Prostate gland (tissue), 2 donors: ENCODE measurements around the gene GLCE.

Source experiments
- CTCF ChIP-seq, 4 experiments: fragments of 200-600 bp in 2 of 4; fragments of 450-650 bp in 2 of 4; sonication (generic) in 2 of 4; IDR thresholded peaks; 1 replicate in 3 of 4; 2 replicates in 1 of 4; pipeline ENCODE4 v1.5.1; 2016 to 2019; ENCODE audit warnings: antibody characterized with exemption in 4 of 4, mild to moderate bottlenecking in 2 of 4, moderate library complexity in 2 of 4
- POLR2A ChIP-seq: fragments of 450-650 bp; IDR thresholded peaks from one replicate; pipeline ENCODE4 v1.6.1; 2016; ENCODE audit warnings: antibody characterized with exemption, mild to moderate bottlenecking
- POLR2AphosphoS5 ChIP-seq: sonication (generic); formaldehyde crosslinking; IDR thresholded peaks from one replicate; pipeline ENCODE4 v1.6.1; 2017; ENCODE audit warnings: antibody characterized with exemption

GRCh38 chr15:69299451-69299886 lies 139.0 kb downstream of the GLCE start:
- TF ChIP-seq POLR2AphosphoS5 (no peak), CTCF (IDR thresholded peaks at IDR 0.05) (no peak), POLR2A (no peak)
